ENCODE data around the gene TMEM11.

Gene TMEM11

DNA sequence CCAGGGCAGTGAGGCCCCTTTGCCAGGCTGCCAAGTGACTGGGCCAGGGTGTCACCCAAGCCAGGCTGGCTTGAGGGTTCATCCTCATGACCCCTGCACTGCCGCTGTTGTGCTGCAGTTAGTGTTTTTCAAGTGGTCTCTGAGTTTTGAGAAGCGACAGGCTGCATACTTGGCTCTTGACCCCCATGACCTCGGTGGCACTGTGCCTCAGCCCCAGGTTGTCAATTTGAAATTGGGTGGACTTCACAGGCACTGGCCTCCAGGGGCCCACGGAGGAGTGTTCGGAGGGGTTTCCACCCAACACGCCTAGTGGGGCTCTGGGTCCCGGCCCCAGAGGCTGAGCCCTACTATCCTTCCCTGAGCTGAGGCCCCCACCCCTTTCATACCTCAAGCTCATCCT, 44.5 kb downstream of the TMEM11 start:
- Histone ChIP-seq H3K27ac (ENCODE audit: low read length) (no peak overlapping the region), H3K27me3 (ENCODE audit: control insufficient read depth in 1 of 2, insufficient read depth in 2 of 2, low read length in 2 of 2) (no peaks in the 10 kb centered on the region), H3K9me3 (ENCODE audit: control insufficient read depth in 2 of 2, low read length in 2 of 2) (no peaks in the 10 kb centered on the region), H3K4me3 (ENCODE audit: low read length in 2 of 2) (no peak overlapping the region), H3K4me1 (ENCODE audit: control insufficient read depth, insufficient read depth, low read length) (peaks cover 20% of the 10 kb centered on the region), H3K9ac (ENCODE audit: low read length in 2 of 2) (no peak overlapping the region), H3K36me3 (ENCODE audit: control insufficient read depth in 2 of 2, insufficient read depth in 2 of 2, low read length in 2 of 2) (peaks cover 7 to 19% of the 10 kb centered on the region in 2 donors)

DNA sequence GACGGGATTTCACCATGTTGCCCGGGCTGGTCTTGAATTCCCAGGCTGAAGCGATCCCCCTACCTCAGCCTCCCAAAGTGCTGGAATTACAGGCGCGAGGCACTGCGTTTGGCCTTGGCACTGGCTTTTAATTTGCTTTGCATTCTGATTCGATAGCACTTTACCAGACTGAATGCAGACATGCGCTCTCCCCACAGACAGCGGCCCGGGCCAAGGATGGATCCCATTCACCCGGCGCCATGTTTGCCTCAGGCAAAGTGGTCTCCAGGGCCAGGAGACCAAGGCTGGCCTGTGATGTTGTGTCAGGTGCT, 45.5 kb downstream of the TMEM11 start:
- Histone ChIP-seq H3K9ac (ENCODE audit: low read length in 2 of 2) (no peak overlapping the region), H3K27ac (ENCODE audit: low read length) (no peak overlapping the region), H3K4me3 (ENCODE audit: low read length in 2 of 2) (no peak overlapping the region), H3K36me3 (ENCODE audit: control insufficient read depth in 2 of 2, insufficient read depth in 2 of 2, low read length in 2 of 2) (peaks cover 5 to 11% of the 10 kb centered on the region in 2 donors), H3K27me3 (ENCODE audit: control insufficient read depth in 1 of 2, insufficient read depth in 2 of 2, low read length in 2 of 2) (no peaks in the 10 kb centered on the region), H3K9me3 (ENCODE audit: control insufficient read depth in 2 of 2, low read length in 2 of 2) (no peaks in the 10 kb centered on the region), H3K4me1 (ENCODE audit: control insufficient read depth, insufficient read depth, low read length) (peaks cover 20% of the 10 kb centered on the region)

DNA sequence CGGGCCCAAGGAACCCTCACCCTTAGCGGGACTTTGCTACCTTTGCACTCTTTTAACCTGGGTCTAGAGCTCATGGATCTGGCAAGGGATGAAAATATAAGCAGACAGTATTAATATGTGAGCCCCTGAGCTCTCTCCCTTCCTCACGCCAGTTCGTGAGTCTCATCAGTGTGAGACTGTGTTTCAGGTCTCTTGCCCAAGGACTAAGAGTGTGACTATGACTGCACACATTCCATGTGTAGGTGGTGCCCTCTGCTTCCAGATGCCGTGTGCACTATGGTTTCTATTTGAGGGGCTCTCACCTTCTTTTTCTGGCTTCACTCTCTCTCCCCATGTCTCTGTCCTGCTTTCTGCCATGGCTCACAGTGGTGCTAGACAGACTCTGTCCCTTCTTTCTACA, 46.7 kb downstream of the TMEM11 start:
- Histone ChIP-seq H3K4me3 (ENCODE audit: low read length in 2 of 2) (no peak overlapping the region), H3K36me3 (ENCODE audit: control insufficient read depth in 2 of 2, insufficient read depth in 2 of 2, low read length in 2 of 2) (no peaks in the 10 kb centered on the region), H3K27me3 (ENCODE audit: control insufficient read depth in 1 of 2, insufficient read depth in 2 of 2, low read length in 2 of 2) (no peaks in the 10 kb centered on the region), H3K27ac (ENCODE audit: low read length) (peak overlapping the region; percentile 25), H3K9ac (ENCODE audit: low read length in 2 of 2) (peak overlapping the region in 1 of 2 donors; percentile 21), H3K9me3 (ENCODE audit: control insufficient read depth in 2 of 2, low read length in 2 of 2) (no peaks in the 10 kb centered on the region), H3K4me1 (ENCODE audit: control insufficient read depth, insufficient read depth, low read length) (peaks cover 20% of the 10 kb centered on the region)

DNA sequence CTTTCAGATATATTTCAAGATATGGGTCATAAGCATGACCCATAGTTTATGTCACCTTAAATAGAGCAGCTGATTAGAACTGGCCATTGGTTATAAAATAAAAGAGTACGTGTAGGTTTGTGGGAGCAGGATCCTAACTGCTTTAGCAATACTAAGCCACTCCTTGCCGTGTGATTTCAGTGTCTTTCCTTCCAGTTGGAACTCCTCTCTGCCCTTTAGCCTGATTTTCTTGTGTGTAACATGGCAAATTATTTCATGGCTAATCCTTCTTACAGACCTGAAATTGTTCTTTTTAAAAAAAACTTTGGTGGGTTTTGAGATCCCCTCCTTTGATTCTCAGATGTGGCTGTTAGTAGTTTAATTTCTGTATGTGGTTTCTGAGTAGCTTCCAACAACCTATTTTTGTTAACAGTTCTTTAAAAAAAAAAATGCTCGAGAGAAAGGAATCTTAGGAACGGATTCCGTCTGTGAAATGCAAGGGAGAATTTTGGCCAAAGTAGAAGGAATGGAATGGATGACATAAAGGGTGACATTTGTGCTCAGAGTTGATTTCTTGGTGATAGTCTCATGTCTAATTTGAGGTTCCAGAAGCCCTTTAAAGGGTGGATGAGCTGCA, 47.3 kb downstream of the TMEM11 start:
- Histone ChIP-seq H3K9me3 (ENCODE audit: control insufficient read depth in 2 of 2, low read length in 2 of 2) (no peaks in the 10 kb centered on the region), H3K27me3 (ENCODE audit: control insufficient read depth in 1 of 2, insufficient read depth in 2 of 2, low read length in 2 of 2) (no peaks in the 10 kb centered on the region), H3K9ac (ENCODE audit: low read length in 2 of 2) (peak overlapping the region in 1 of 2 donors; percentile 14), H3K27ac (ENCODE audit: low read length) (peak overlapping the region; percentile 25), H3K36me3 (ENCODE audit: control insufficient read depth in 2 of 2, insufficient read depth in 2 of 2, low read length in 2 of 2) (no peaks in the 10 kb centered on the region), H3K4me1 (ENCODE audit: control insufficient read depth, insufficient read depth, low read length) (peaks cover 20% of the 10 kb centered on the region), H3K4me3 (ENCODE audit: low read length in 2 of 2) (no peak overlapping the region)

DNA sequence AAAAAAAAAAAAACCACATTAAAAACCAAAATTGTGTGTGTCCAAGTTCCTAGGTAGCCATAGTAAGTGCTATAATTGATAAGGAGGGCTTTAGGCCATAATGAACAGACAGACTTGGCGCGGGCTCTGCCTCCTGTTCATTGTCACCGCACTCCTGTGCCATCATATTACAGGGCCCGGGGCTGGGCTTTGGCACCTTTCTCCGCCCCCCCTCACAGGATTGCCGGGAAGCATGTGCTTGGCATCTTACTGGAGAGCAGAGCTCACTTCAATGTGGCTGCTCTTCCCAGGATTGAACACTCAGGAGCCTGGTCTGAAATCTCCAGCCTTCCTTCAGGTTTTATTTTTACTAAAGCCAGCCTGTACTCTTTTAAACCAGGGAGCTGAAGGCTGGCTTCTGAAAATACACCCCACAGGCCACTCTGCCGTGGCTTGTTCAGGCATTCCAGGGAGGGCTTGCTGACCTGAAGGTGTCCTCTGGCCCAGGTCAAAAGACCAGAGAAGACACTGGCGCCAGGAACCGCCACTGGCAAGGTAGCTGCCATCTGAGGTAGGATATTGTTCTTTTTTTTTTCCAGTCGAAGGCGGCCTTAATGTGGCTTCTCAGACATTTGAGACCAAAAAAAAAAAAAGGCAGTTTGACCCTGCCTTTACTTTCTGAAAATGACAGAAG, 47.9 kb downstream of the TMEM11 start:
- Histone ChIP-seq H3K27ac (ENCODE audit: low read length) (peak overlapping the region; percentile 41), H3K4me1 (ENCODE audit: control insufficient read depth, insufficient read depth, low read length) (peaks cover 20% of the 10 kb centered on the region), H3K9ac (ENCODE audit: low read length in 2 of 2) (no peak overlapping the region), H3K27me3 (ENCODE audit: control insufficient read depth in 1 of 2, insufficient read depth in 2 of 2, low read length in 2 of 2) (no peaks in the 10 kb centered on the region), H3K4me3 (ENCODE audit: low read length in 2 of 2) (no peak overlapping the region), H3K9me3 (ENCODE audit: control insufficient read depth in 2 of 2, low read length in 2 of 2) (no peaks in the 10 kb centered on the region), H3K36me3 (ENCODE audit: control insufficient read depth in 2 of 2, insufficient read depth in 2 of 2, low read length in 2 of 2) (no peaks in the 10 kb centered on the region)

DNA sequence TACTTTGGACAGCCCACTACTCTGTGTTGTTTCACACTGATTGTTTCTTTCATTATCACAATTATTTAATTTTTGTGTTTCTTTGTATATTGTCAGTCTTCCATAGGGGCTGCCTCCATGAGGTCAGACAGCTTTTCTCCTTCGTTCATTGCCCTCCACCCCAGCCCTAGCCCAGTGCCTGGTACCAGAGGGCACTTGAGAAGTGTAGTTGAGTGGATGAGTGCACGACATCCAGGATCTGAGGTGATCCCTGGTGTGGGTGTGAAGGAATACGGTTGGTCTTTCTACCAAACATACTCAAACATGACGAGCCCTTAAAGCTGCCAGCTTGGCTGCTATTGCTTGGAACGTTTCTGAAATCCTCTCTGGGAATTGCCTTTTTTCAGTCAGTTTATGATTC, 49.3 kb downstream of the TMEM11 start:
- H3K27ac ChIP-seq (ENCODE audit: low read length) = no peak overlapping the region
- peaks cover 20% of the 10 kb centered on the region for H3K4me1 ChIP-seq (ENCODE audit: control insufficient read depth, insufficient read depth, low read length)
- no peaks in the 10 kb centered on the region for H3K36me3 ChIP-seq (ENCODE audit: control insufficient read depth in 2 of 2, insufficient read depth in 2 of 2, low read length in 2 of 2)
- H3K9ac ChIP-seq (ENCODE audit: low read length in 2 of 2) = no peak overlapping the region
- no peaks in the 10 kb centered on the region for H3K9me3 ChIP-seq (ENCODE audit: control insufficient read depth in 2 of 2, low read length in 2 of 2)
- H3K27me3 ChIP-seq (ENCODE audit: control insufficient read depth in 1 of 2, insufficient read depth in 2 of 2, low read length in 2 of 2) = no peaks in the 10 kb centered on the region
- no peak overlapping the region for H3K4me3 ChIP-seq (ENCODE audit: low read length in 2 of 2)

DNA sequence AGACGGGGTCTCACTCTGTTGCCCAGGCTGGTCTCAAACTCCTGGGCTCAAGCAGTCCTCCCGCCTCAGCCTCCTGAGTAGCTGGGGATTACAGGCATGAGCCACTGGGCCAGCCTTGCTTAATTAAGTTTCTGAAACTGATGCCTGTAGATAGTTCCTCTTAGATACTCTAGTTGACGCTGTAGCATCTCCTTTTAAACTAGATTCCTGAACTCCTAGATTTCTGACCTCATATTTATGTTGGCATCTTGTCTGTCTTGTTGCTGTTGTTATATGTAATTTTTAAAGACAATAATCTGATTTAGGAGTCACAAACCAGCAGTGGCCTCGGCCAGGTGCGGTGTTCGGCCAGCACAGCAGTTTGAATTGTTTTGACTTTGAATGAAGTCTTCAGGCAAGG, 49.7 kb downstream of the TMEM11 start:
- H3K9ac ChIP-seq (ENCODE audit: low read length in 2 of 2) = no peak overlapping the region
- no peak overlapping the region for H3K4me3 ChIP-seq (ENCODE audit: low read length in 2 of 2)
- no peaks in the 10 kb centered on the region for H3K36me3 ChIP-seq (ENCODE audit: control insufficient read depth in 2 of 2, insufficient read depth in 2 of 2, low read length in 2 of 2)
- H3K4me1 ChIP-seq (ENCODE audit: control insufficient read depth, insufficient read depth, low read length) = peaks cover 20% of the 10 kb centered on the region
- no peaks in the 10 kb centered on the region for H3K9me3 ChIP-seq (ENCODE audit: control insufficient read depth in 2 of 2, low read length in 2 of 2)
- H3K27me3 ChIP-seq (ENCODE audit: control insufficient read depth in 1 of 2, insufficient read depth in 2 of 2, low read length in 2 of 2) = no peaks in the 10 kb centered on the region
- H3K27ac ChIP-seq (ENCODE audit: low read length) = no peak overlapping the region

DNA sequence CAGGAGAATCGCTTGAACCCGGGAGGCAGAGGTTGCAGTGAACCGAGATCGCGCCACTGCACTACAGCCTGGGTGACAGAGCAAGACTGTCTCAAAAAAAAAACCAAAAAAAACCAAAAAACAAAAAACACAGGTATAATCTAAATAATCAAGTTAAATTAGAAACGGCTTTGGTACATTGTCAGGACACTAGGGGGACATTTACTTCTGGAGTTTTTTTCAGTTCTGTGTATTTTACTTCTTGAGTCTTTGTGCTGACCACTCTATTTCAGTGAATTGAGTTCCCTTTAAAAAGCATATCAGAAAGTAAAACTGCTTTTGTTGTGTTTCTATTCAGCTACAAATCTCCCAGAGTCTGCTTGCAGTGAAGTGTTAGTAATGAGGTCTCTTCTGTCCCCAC, 50.9 kb downstream of the TMEM11 start:
- peaks cover 19% of the 10 kb centered on the region for H3K4me1 ChIP-seq (ENCODE audit: control insufficient read depth, insufficient read depth, low read length)
- no peak overlapping the region for H3K9ac ChIP-seq (ENCODE audit: low read length in 2 of 2)

DNA sequence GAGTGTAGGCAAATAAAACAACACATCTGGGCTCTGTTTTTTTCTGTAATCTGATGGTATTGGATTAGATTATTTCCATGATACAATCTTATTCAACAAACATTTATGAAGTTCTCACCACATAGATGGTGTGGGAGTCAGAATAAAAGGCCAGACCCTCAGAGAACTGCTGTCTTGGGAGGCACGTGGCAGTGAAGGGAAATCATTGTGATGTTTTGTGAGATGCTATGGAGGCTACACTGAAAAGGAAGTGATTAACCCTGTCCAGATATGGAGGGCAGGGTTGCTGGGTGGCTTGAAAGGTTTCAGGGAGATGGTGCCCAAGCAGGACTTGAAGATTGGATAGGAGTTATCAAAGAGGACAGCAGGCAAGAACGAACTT, 51.6 kb downstream of the TMEM11 start:
- peaks cover 14% of the 10 kb centered on the region for H3K4me1 ChIP-seq (ENCODE audit: control insufficient read depth, insufficient read depth, low read length)
- H3K36me3 ChIP-seq (ENCODE audit: control insufficient read depth in 2 of 2, insufficient read depth in 2 of 2, low read length in 2 of 2) = no peaks in the 10 kb centered on the region
- H3K27me3 ChIP-seq (ENCODE audit: control insufficient read depth in 1 of 2, insufficient read depth in 2 of 2, low read length in 2 of 2) = no peaks in the 10 kb centered on the region
- H3K27ac ChIP-seq (ENCODE audit: low read length) = peak overlapping the region; percentile 31
- H3K4me3 ChIP-seq (ENCODE audit: low read length in 2 of 2) = no peak overlapping the region
- no peak overlapping the region for H3K9ac ChIP-seq (ENCODE audit: low read length in 2 of 2)
- no peaks in the 10 kb centered on the region for H3K9me3 ChIP-seq (ENCODE audit: control insufficient read depth in 2 of 2, low read length in 2 of 2)

More for the DNA sequence above, 50.9 kb downstream of the TMEM11 start:
- H3K27me3 ChIP-seq (ENCODE audit: control insufficient read depth in 1 of 2, insufficient read depth in 2 of 2, low read length in 2 of 2) = no peaks in the 10 kb centered on the region
- H3K4me3 ChIP-seq (ENCODE audit: low read length in 2 of 2) = no peak overlapping the region
- no peaks in the 10 kb centered on the region for H3K9me3 ChIP-seq (ENCODE audit: control insufficient read depth in 2 of 2, low read length in 2 of 2)
- no peak overlapping the region for H3K27ac ChIP-seq (ENCODE audit: low read length)
- no peaks in the 10 kb centered on the region for H3K36me3 ChIP-seq (ENCODE audit: control insufficient read depth in 2 of 2, insufficient read depth in 2 of 2, low read length in 2 of 2)

DNA sequence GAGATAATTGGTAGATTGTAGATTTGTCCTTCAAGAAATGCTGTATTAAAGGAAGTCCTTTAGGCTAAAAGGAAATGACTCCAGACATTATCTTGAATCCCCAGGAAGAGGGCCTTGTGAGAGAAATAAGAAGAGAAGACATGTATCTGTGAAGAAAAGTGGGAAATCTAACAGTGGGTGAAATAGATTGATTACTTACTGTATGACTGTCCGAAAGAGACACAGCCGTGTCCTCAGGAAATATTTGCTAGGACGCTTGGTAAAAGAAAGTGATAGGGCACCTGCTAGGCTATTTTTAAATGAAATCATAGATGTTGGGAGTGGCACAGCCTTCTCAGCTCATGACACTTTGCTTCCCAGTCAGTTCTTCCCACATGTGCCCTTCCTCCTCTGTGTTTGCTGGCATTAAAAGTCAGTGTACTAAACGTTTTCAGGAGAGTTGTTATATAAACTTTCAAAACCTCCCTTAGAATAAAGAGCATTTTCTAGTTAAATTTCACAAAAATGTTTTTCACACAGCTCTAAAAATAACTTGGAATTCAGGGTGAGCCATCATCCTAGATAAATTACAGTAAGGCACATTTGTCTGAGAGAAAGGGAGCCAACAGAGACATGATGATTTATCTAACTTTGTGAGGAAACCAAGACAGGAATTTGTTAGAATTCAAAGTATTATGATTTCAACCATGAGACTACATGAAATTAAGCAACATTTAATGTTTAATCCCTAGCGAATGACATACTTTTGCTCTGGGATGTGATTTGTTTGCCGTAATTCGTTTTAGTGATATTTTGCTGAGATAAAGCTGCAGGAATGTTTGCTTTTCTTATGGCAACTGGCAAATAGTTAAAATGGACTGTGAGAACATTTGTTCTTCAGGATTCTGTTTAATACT, 52.2 kb downstream of the TMEM11 start:
- Histone ChIP-seq H3K4me1 (ENCODE audit: control insufficient read depth, insufficient read depth, low read length) (peaks cover 9% of the 10 kb centered on the region), H3K4me3 (ENCODE audit: low read length in 2 of 2) (no peak overlapping the region), H3K36me3 (ENCODE audit: control insufficient read depth in 2 of 2, insufficient read depth in 2 of 2, low read length in 2 of 2) (no peaks in the 10 kb centered on the region), H3K27ac (ENCODE audit: low read length) (peak overlapping the region; percentile 31), H3K9me3 (ENCODE audit: control insufficient read depth in 2 of 2, low read length in 2 of 2) (no peaks in the 10 kb centered on the region), H3K9ac (ENCODE audit: low read length in 2 of 2) (peak overlapping the region in 1 of 2 donors; percentile 22), H3K27me3 (ENCODE audit: control insufficient read depth in 1 of 2, insufficient read depth in 2 of 2, low read length in 2 of 2) (no peaks in the 10 kb centered on the region)

All from stomach smooth muscle (tissue), 2 donors.